COLO829 (cell line): ENCODE results near the gene MYH3.
"Not testable (repeated sequence)": the region's sequence is repeated elsewhere in the genome, so short reads cannot be mapped to it uniquely, and the experiment has no call there.

Experiments used
- DNase-seq: peaks from one replicate; pipeline ENCODE4 v3.0.0; 2012; ENCODE audit warnings: low spot score

The MYH3 gene

DNA sequence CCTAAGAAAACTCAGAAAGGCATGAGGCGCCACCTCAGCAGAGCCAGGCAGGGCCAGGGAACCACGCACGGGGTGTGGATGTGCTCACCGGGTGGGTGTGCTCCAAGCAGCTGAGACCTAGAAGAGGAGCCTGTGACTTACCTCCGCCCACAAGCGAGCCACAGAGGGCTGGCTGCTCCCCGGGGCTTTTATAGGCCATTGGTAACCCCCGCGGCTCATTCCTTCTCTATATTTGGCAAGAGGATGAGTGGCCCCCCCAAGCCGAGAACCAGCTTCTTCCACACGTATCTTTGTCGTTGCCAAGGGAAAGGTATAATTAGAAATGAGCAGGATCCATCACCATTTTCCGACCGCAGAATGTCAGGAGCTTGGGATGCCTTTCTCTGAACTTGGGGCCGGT is at the start of gene MYH3:
MYH3 (minus strand) TSS at position 162 of the 400 bp plus-strand sequence. CDS start 2,245 bp downstream, outside the sequence.
- no peak for DNase-seq

DNA sequence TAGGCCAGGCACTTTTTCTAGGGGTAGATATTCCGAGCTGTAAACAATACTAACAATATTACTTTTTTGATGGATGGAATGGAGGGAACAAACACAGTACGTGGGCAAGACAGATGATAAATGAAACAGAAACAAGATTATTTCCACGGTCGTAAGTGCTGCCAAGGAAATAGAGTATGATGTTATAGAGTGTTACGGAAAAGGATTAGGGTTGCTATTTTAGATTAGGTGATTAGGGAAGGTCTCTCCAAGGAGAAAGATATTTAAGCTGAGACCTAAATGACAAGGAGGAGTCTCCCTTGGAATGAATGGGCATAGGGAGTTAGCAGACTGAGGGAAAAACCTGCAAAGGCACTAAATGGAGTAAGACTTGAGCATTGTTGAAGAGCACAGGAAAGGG is 48.6 kb upstream of the MYH3 start:
- DNase-seq: no peak

DNA sequence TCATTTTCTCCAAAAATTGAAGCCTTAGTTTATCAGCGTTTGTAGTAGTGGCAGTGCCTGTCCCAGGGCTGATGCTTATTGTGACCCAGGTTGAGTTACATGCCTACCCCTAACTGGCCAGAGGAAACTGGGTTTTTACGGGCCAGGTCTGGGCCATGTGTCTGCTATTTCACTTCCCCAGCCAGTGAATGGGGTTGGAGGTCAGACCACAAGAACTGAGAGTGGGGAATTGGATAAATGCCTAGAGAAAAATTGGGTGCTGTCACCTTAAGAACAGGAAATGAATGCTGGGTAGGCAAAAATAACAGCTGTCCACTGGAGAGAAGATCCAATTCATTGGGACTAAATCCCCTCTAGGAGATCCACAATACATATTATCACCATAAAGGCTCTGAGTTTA is 45.5 kb upstream of the MYH3 start:
- DNase-seq: no peak

DNA sequence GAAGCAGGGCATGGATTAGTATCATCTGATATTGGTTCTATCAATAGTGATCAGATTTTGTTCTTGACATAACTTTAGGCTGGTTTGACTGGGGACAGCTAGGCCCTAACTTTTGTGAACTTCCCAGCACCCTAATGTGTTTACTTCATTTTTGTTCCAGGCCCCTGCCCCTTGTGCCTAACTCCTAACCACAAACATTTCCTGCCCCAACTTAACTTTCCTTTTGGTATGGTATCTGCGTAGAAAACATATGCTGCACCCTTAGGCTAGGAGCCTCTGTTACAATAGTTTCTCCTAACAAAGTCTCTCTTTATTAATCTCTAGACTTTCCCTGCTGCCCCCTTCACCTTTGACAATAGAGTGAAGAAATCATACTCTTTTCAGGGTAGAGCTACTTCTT is 42.7 kb upstream of the MYH3 start:
- DNase-seq: no peak

DNA sequence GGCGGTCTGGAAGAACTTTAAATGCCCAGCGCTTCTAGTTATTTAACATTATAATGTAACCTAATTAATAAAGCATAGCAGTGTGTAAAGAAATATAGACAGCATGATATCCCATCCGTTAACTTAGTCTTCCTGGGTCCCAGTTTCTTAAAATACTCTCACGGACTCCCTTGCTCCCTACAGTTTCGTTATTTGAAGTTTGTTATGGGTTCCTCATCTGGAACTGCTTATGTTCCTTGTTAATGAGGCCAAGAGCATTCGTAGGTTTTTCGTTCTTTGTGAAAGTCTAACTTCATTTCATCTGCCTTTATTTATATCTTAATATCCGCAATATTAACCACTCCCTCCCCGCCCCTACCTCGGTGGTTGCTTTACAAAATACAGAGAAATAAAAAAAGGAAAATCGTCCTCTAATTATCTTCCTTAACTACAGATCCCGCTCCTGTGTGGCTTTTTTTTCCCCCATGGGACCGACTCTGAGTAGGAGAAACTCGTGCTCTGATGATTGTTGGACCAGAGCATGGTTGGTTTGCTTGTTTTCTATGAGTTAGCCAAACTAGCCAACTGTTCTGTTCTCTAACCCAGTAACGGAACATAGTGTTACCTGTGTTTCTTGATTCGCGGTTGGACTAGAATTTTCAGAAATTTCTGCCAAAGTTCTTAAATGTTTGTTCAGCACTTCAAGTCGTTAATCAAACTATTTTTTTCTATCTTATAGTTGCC is 41.1 kb upstream of the MYH3 start:
- no peak for DNase-seq

DNA sequence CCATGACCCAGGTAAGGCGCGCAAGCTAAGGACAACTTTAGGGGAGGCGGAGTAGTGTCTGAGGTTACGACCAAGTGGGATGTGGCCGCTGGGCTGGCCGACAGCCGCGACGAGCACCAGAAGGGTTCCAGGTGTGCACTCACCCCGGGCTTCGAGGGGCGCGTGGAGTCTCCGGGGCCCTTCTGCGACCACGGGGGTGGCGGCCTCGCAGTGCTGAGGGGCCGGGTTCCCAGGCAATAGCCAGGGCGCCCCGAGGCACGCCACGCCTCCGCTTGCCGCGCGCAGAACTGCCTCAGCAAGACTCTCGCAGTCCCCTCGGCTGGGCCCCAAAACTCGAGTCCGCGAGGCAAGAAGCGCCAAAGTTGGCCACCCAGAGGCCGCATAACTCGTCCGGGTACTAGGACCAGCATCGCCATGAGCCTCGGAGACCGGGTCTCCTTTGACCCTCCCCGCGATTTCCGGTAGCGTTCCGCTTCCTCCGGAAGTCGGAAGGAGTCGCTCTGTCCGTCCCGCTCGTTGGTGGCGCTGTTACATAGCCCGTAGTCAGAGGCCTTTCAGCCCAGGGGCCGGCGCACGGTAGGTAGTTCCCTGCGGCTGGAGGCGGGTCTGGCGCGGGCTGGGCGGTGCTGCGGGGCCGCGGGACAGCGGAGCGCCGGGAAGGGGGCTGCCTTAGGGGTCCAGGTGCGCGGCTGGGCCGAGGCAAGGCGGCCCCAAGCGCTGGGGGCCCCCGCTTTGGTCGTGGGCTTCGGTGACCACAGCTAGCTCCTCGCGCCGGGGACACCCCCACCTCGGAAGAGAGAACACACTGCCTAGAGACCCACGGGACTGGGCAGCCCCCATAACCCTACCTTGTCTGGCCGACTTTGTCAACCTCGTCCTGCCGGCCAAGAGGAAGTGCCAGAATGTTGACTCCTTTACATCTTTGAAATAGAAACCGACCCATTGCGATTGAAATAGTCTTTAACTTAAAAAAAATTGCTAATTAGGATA is 40.3 kb upstream of the MYH3 start, which contains the start of the genes ADPRM and SCO1:
ADPRM (plus strand) TSS at position 503 of the 990 bp plus-strand sequence. CDS start 7,333 bp downstream, outside the sequence.
SCO1 (minus strand) TSS at position 442 of the 990 bp plus-strand sequence; CDS start at position 416, 26 bp downstream.
- DNase-seq: peak; percentile 88

DNA sequence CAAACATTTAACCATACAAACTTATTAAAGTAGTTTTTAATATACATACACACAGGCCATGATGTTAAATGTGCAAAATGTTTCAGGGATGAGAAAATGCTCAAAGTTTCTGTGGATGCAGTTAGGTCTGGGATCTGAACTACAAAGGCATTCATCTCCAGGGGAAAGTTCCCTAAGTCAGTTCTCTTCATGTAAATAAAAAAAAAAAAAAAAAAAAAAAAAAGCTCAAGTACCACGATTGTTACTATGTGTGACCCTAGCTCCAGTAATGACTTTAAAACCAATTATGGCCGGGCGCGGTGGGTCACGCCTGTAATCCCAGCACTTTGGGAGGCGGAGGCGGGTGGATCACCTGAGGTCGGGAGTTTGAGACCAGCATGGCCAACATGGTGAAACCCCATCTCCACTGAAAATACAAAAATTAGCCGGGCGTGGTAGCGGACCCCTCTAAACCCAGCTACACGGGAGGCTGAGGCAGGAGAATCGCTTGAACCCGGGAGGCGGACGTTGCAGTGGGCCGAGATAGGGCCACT is 38.8 kb upstream of the MYH3 start:
- not testable (repeated sequence) for DNase-seq

DNA sequence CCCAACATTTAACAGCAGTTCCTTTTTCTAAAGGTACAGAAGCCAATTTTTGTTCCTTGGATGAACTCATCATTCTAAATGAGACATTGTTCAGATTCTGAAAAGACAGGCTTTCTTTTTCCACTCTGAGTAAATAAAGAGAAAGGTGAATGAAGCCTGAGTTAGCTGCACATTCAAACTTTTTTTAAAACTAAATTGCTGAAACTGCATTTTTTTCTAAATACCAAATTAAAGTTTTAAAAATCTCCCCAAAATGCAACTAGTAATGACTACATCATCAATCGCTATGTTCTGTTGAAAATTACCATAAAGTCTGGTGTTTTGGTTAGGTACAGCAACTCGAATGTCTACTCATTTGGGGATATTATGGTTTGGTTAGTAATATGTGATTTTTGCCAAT is 30.4 kb upstream of the MYH3 start:
- no peak for DNase-seq

DNA sequence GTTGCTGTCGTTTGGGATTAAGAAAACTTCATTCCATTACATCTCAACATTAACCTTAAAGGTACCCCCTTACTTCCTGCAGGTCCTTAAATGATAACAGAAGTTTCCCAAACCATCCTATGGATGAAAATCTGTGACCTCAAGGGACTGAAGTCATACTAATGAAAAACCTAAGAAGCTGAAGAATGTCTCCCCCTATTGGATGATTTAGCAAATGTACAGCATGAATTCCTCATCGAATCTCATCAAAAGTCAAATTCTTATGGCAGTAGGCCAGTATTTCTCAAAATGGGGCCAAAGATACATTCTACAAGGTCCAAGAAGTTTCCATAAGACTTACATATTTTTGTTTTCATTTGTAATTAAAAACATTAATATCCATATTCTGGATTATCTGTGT is 26.7 kb upstream of the MYH3 start:
- no peak for DNase-seq

DNA sequence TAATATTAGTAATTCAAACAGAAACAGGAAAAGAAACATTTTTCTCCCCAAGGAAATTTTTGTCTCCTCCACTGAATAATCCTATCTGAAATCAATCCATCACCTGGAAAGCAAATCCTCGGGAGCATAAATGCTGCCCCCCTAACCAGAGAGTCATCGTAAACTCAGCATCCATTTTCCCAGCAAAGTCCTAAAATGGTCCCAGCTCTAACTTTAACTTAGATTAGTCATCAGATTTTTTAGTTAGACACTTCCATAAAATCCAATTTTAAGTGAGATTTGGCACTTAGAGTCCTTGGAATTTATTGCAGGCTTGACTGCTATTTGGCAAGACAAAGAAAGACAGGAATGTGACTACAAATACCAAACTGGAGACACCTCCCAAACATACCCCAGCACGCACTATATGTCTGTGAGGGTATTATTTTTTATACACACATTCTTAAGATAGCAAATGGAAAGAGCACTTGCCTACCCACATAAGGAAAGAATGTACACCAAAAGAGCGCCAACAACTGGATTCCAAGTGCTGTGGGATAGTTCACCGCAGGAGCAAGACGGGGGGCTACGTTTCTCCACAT is 24.8 kb upstream of the MYH3 start:
- DNase-seq: no peak

DNA sequence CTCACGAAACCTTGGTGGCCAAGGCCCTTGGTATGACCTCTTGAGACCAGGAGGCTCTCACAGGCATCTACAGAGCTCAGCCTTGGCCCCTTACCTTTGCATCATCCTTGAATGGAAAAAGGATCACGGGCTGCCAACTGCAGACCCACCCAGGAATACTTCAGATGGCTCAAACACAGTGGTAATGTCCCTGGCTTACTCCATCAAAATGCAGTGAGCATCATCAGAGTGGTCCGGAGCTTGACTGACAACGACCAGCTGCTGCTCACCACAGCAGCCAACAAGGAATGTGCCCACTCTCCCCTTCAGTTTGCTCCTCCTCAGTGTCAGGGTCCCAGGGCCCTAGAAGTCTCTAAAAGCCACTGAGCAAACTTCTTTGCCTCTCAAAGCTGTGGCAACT is 17.6 kb upstream of the MYH3 start:
- no peak for DNase-seq

DNA sequence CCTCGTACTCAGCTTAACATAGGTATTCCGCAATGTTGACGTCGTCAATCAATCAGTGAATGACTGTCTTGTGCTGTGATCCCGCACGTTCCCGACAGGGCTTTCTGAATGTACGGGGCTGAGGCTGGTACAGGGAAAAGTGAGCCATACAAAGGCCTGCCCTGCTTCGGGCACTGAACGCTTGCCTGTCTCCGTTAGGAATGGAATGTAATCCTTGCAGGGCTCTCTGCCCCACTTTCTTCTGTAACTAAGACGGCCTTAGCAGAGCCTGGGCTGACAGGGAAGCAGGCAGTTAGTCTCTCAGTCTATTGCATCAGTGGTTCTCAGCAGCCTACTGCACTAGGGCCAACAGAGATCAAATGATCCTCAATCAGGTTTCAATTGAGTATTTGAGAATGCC is 16.2 kb upstream of the MYH3 start:
- no peak for DNase-seq

DNA sequence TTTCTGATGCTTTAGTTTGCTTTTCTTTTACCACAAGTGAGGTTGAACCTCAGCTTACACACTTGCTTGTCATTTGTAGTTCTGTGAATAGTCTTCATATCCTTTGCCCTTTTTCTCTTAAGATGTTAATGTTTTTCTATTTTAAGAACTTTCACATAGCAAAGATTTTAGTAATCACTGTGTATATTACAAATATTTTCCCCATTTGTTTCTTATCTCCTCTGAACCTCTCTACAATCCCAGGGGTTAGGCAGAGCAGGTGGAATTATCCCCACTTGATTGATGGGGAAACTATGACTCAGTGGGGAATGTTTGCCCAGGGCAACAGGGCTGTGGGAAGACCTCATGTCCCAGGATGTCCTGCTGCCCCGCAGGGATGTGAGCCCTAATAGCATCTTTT is 11.7 kb upstream of the MYH3 start:
- DNase-seq: no peak

DNA sequence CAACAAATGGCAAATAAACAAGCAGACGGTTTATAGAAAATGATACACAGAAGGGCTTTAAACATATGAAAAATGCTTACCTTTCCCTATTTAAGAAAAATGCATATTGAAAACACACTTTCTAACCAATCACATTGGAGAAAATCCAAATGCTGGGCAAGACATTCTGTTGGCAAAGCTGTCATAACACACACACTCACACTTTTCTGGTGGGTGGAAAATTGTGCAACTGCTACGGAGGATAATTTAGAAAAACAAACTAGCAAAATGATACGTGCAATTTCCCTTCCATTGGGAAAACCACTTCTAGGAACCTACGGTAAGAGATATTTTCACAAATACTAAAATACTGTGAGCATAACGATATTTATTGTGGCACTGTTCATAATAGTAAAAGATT is 9.8 kb upstream of the MYH3 start:
- no peak for DNase-seq

DNA sequence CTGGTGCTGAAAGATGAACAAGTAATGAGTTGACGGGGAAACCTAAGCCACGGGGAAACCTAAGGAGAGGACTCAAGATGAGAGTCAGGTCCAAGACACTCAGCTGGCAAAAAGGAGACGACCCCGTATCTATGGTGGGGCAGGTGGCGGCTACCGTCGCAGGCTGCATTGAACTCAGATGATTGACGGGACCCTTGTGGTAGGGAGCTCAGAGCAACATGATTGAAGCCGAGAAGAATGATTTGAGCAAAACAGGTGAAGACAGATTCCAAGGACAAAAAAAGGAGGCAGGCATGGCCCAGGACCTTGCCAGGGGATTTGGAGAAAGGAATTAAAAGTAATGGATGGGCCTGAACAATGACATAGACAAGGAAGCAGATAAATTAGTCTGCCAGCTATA is 7.5 kb upstream of the MYH3 start:
- no peak for DNase-seq

DNA sequence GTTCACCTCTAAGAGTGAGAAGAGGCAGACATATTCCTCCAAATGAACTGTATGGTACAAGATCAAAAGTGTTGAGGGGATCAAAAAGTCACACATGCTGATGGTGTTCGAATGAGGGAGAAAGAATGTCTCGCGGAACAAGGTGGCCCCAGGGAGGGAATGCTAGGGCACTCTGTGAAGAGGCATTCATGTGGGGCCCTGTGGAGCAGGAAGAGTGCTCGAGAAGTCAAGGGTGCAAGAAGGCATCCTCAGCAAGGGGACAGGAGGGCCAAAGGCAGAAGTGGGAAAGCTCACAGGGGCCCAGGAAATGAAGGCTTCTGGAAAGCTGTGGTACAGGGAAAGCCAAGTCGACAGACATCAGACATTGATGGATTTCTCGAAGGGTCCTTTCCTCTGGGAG is 6.1 kb upstream of the MYH3 start:
- DNase-seq: no peak

DNA sequence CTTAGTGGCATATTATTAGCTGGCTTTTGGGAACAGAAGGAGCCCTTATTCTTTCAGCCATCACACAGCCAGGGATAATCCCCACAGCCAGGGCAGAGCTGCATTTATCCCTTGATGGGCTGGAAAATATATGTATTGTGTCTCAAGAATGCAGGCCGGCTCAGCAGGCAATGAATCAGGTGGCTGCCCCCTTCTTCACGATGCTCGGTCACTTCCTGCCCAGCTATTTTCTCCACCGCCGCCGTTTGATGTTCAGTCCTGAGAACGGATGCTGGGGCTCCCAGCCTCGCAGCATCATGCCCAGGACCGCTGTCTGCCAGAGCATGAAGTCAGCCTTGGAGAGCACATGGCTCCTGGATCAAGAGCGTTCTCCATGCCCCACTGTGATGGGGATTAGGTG is 4.3 kb upstream of the MYH3 start:
- no peak for DNase-seq

DNA sequence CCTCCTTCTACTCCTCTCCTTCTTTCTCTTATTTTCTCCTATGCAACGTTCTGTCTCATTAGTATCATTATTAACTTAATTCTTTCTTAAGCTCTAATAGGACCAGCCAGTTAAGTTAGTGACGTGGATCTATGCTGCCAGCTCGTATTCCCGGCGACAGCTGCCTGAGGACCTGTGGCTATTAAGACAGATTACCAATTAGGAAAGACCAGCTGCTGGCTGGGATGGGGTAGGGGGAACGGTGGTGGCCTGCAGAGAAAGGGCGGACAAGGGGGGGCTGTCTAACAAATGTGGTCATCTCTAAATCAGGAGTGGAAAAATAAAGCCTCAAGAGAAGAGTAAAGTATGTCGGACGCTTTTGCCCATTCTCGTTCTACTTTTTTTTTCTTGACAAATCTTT is 770 bp upstream of the MYH3 start:
- DNase-seq: no peak

DNA sequence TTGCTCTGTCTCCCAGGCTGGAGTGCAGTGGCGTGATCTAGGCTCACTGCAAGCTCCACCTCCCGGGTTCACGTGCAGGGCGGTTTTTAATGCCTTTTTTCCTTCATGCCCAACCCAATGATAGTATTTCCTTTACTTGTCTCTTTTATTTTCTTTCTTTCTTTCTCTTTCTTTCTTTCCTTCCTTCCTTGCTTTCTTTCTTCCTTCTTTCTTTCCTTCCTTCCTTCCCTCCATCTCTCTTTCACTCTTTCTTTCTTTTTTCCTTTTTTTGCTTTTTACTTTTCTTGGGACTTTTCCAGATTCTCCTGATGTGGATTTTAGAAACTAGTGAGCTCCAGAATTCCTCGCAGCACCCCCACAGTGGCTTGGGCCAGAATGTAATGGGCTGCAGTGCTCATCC is 3.1 kb downstream of the MYH3 start:
- DNase-seq: no peak

DNA sequence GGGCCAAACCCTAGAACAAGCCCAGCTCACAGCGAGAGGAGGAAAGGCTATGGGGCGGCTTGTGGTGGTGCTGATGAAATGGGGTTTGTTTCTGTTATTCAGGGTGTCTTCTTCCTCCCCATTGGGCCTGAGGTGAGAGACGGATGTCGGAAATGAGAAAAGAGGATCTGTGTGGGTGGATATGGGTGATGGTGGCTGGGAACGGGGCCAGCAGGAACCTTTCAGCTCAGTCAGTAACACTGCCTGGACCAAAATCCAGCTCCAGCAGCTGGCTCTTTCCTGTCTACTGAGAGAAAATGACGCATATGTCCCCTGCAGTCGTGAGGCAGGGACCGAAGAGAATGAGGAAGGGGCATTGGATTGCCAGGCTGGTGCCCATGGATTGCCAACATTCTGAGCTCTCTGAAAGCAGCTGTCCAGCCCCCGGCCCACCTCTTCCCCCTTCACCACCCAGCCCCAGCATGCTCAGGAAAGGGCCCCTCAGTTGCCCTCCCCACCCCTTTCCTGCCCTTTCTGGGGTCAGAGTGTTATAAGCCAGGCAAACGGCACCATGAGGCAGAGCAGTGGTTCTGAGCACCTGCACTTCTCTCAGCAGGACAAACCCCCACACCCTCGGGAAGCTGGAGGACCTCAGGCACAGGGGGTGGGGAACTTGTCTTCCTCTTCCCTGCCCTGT is 4.0 kb downstream of the MYH3 start:
- no peak for DNase-seq

DNA sequence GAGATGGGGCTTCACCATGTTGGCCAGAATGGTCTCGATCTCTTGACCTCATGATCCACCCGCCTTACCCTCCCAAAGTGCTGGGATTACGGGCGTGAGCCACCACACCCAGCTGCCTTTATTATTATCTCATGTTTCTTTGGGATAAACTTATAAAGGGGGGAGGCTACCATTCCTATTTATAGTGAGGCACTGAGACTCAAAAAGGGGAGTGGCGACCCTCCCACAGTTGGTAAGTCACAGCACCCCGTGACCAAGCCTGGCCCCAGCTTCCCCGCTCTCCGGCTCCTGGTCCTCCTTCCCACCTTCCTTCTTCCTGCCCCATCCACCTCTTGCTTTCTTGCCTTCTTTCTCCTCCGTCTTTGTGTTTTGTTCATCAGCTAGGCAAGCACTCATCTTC is 5.2 kb downstream of the MYH3 start:
- no peak for DNase-seq

DNA sequence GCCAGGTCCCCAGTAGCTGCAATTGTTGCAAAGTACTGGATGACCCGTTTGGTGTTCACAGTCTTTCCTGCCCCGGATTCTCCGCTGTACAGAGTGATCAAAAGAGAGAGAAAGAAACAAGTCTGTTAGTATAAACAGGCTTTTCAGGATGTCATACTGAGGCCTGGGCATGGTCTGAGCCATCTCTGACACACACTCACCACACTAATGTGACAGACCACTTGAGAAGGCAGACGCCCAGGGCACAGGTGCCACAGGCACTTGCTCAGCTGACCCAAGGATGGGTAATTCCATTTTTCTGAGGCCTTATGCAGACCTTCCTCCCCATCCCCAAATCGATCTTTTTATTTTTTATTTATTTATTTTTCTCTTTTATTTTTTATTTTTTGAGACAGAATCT is 7.5 kb downstream of the MYH3 start:
- DNase-seq: no peak
